ENCODE results near the gene NABP2. TPM values are rescaled to one million over a fixed set of nuclear protein-coding genes. Genes with fewer than 3 reads are reported as not detected.
"Not testable (repeated sequence)": the region's sequence is repeated elsewhere in the genome, so short reads cannot be mapped to it uniquely, and the experiment has no call there.

Gene NABP2
- total RNA-seq, 1 experiment from 2014 or later: 115 TPM

GRCh38 chr12:56257071-56257470, 32.9 kb downstream of the NABP2 start:
- Histone ChIP-seq H3K27me3 (no peaks in the 10 kb centered on the region), H3K9me3 (no peaks in the 10 kb centered on the region), H3K36me3 (peaks cover 54% of the 10 kb centered on the region), H3K4me3 (peak overlapping the region; percentile 72)
- no peak for DNase-seq

DNA sequence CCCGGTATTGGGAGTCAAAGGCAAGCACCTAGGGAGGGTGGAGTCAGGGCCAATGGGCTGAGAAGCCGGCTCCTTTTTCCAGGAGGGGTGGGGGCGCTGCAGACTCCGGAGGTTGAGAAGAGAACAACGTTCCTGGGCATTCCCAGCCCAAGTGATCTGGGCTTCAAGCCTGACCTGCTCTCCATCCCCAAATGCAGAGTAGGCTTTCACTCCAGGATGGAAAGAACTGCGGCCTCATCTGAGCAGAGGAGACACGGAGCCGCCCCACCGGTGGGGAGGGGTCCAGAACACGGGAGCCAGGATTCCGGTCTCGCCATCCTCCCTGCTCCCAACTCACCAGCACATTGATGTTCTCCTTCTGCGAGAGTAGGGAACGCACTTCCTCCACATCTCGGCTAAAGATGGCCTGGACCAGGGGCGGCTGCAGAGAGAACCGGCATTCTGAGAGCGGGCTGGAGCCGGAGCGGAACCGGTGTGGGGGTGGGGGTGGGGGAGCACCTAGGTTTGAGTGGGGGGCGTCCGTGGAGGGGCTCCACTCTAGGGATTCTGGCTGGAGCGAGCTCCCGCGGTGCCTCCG, 33.4 kb downstream of the NABP2 start:
- Histone ChIP-seq H3K27me3 (no peaks in the 10 kb centered on the region), H3K36me3 (peaks cover 49% of the 10 kb centered on the region), H3K4me3 (peak overlapping the region; percentile 72), H3K9me3 (no peaks in the 10 kb centered on the region)
- peak; percentile 53 for DNase-seq

DNA sequence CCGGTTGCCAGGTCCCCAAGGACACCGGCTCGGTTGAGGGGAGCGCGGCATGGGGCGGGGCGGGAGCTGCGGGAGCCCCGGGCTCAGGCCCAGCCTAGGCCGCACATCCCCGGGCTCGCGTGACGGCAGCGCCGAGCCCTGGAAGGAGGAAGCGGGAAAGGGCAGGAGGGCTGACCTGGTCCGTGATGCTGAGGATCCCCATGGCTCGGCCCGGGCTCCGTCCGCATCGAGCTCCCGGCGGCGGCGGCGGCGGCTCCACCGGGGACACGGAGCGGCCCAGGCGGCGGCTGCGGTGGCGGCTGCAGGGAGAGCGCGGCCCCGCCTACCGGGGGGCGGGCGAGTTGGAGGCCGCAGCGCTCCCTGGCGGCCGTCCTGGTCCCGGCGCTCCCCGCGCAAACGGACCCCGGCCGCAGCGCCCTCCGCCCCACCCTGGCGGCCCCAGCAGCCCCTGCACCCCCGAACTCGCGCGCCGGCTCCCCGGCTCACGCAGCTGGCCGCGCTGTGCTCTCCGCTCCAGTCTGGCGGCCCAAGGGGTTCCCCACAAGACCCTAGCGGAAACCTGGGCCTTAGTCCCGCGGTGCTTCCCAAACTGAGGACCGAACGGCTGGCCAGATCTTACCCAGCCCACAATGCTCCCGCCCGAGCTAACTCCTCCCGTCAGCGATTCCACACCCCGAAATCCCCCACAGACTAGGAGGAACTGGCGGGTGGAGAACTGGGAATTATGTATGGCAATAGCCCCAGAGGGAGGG, 34.1 kb downstream of the NABP2 start, which contains the start of gene ANKRD52:
ANKRD52 (minus strand) TSS at position 317 of the 752 bp plus-strand sequence; CDS start at position 202, 115 bp downstream.
- H3K4me3 ChIP-seq: peak within 1 kb of the TSS; percentile 72
- peak; percentile 83 for DNase-seq
- no peaks in the 10 kb centered on the region for H3K27me3 ChIP-seq
- H3K9me3 ChIP-seq: no peaks in the 10 kb centered on the region
- peaks cover 42% of the 10 kb centered on the region for H3K36me3 ChIP-seq

- DNase-seq: no peak
- H3K36me3 ChIP-seq: peaks cover 36% of the 10 kb centered on the region
- H3K27me3 ChIP-seq: no peaks in the 10 kb centered on the region
- H3K9me3 ChIP-seq: no peaks in the 10 kb centered on the region
- peak overlapping the region; percentile 72 for H3K4me3 ChIP-seq
Observed at GRCh38 chr12:56258820-56259183, 34.7 kb downstream of the NABP2 start.

DNA sequence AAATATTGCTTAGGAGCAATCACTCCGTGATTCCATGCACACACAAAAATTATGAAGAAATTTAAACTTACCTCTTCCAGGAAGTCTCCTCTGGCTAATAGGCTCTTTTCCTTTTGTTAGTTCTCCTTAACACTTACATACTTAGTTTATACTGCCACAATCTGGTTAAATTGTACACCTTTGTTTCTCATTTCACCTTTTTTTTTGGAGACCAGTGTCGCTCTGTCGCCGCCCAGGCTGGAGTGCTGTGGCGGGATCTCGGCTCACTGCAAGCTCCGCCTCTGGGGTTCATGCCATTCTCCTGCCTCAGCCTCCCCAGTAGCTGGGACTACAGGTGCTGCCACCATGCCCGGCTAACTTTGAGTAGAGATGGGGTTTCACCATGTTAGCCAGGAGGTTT, 36.2 kb downstream of the NABP2 start:
- no peak overlapping the region for H3K4me3 ChIP-seq
- no peaks in the 10 kb centered on the region for H3K9me3 ChIP-seq
- no peak for DNase-seq
- H3K27me3 ChIP-seq: no peaks in the 10 kb centered on the region
- H3K36me3 ChIP-seq: peaks cover 21% of the 10 kb centered on the region

DNA sequence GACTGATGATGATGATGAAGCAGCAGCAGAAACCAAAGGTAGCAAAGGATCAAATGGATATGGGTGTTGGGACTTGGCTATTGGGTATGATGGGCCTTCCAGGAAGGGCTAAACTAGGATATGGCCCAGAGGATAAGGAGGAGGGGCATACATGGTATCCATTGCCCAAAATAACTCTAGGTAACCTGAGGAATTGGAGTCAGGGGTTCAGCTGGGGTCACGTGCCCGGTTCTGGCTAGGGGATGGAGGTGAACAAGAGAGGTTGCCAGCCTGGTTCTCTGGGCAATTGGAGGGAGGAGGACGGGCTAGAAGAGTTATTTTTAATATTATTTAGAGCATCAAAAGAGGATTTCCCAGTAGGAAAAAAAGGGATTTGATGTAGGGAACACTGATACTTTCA, 36.8 kb downstream of the NABP2 start:
- no peaks in the 10 kb centered on the region for H3K27me3 ChIP-seq
- H3K9me3 ChIP-seq: no peaks in the 10 kb centered on the region
- peaks cover 15% of the 10 kb centered on the region for H3K36me3 ChIP-seq
- H3K4me3 ChIP-seq: no peak overlapping the region
- DNase-seq: no peak

DNA sequence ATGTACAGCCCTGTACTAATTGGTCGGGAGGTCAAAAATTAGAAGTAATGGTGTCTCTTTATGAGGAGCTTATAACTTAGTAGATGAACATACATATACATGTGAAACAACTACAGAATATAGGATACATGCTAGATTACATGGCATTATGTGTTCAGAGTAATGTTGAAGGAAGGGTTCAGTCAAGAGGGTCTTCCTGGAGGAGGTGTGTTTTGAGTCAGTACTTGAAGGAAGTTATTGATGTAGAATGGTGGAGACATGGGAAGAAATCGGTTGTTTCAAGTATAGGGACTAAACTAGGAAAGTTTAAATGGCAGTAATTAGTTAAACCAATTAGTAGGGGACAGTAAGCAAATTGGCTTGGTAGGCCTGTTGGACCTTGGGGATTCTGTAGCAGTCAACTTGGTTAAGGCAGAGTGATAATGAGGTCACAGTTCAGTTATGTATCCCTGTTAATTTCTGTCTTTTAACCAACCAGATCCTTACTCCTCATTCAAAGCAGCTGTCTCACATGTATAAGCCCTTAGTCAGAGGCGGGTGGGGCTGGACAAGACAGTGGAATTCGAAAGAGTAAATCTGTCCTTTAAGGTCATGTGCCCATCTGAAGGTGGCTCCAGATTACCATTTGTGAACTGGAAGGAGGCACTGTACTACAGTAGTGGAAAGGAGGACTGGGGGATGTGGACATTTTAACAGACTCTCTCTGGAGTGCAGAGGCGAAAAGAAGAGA, 37.5 kb downstream of the NABP2 start:
- Histone ChIP-seq H3K4me3 (no peak overlapping the region), H3K9me3 (no peaks in the 10 kb centered on the region), H3K27me3 (no peaks in the 10 kb centered on the region), H3K36me3 (peaks cover 10% of the 10 kb centered on the region)
- peak; percentile 87 for DNase-seq

DNA sequence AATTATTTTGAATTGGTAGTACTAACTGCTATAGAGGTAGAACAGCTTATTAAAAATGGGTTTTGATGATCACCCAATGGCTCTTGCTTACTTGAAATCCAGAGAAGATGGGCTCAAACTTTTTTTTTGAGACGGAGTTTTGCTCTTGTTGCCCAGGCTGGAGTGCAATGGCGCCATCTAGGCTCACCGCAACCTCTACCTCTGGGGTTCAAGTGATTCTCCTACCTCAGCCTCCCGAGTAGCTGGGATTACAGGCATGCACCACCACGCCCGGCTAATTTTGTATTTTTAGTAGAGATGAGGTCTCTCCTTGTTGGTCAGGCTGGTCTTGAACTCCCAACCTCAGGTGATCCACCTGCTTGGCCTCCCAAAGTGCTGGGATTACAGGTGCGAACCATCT, 38.8 kb downstream of the NABP2 start:
- H3K27me3 ChIP-seq, H3K4me3 ChIP-seq, H3K36me3 ChIP-seq, DNase-seq, H3K9me3 ChIP-seq: not testable (repeated sequence)

DNA sequence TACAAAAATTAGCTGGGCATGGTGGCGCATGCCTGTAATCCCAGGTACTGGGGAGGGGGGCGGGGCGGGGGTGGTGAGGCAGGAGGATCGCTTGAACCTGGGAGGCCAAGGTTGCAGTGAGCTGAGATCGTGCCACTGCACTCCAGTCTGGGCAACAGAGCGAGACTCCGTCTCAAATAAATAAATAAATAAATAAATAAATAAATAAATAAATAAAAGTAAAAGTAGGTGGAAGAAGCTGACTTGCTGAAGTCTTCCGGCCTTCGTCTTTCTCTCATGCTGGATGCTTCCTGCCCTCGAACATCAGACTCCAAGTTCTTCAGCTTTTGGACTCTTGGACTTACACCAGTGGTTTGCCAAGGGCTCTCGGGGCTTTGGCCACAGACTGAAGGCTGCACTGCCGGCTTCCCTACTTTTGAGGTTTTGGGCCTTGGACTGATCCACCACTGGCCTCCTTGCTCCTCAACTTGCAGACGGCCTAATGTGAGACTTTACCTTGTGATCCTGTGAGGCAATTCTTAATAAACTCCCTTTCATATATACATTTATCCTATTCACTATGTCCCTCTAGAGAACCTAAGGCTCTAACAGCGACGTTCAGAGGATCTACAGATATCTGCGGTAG, 42.0 kb downstream of the NABP2 start:
- peaks cover 10% of the 10 kb centered on the region for H3K36me3 ChIP-seq
- H3K9me3 ChIP-seq, DNase-seq, H3K27me3 ChIP-seq: not testable (repeated sequence)
- H3K4me3 ChIP-seq: peak overlapping the region; percentile 69

- peaks cover 17% of the 10 kb centered on the region for H3K36me3 ChIP-seq
- no peaks in the 10 kb centered on the region for H3K27me3 ChIP-seq
- peak; percentile 84 for DNase-seq
- H3K4me3 ChIP-seq: peak within 1 kb of the TSS; percentile 69
- H3K9me3 ChIP-seq: no peaks in the 10 kb centered on the region
Observed at GRCh38 chr12:56266693-56267442, 42.7 kb downstream of the NABP2 start, which contains the start of gene COQ10A. TSS of gene COQ10A (plus strand) at chr12:56266942. CDS start at chr12:56267119, 177 bp downstream.

DNA sequence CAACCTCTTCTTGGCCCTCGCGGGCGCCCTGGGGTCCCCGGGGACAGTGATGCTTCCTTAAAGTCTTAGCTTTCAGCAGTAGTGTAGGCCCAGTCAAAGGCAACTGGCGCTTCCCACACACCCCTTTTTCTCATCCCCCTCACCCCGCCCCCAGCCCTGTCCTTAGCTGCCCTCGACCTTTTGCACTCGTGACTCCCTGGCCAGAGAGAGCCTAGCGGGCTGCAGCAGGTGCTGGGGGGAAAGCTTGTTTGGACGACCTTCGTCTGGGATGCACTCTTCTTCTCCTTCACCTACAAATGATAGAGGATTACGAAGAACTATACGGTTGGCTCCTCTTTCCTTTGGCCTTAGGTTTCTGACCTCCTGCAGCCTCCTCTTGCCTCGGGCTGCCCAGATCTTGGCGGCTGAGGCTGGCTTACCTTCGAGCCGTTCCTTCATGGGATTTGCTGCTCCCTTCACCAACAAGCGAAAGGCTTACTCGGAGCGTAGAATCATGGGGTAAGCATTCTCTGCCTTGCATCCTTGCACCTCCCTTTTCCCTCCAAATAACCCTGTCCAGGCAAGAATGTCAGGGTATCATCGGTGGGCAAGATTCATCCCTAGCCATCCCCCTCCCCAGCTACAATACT, 43.4 kb downstream of the NABP2 start:
- Histone ChIP-seq H3K9me3 (no peaks in the 10 kb centered on the region), H3K36me3 (peaks cover 22% of the 10 kb centered on the region), H3K27me3 (no peaks in the 10 kb centered on the region), H3K4me3 (peak overlapping the region; percentile 69)
- DNase-seq: no peak

DNA sequence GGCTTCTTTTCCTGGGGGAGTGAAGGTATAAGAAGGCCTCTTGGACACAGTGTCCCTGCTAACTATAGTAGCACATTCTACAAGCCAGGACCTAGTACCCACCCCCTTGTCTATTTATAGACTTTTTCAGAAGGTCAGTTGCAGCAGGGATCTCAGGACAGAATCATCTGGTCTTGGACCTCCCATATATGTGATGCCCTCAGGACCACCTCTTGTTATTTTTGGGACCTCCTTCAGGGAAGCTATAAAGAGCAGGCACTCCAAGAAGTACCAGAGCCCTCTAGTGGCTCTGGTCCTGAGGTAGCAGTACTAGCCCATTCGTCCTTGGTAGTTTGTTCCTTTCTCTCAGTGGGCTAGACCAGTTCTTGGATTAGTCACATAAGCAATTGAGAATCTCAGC, 46.9 kb downstream of the NABP2 start:
- H3K9me3 ChIP-seq: no peaks in the 10 kb centered on the region
- H3K36me3 ChIP-seq: peaks cover 54% of the 10 kb centered on the region
- no peak for DNase-seq
- H3K27me3 ChIP-seq: no peaks in the 10 kb centered on the region
- no peak overlapping the region for H3K4me3 ChIP-seq

DNA sequence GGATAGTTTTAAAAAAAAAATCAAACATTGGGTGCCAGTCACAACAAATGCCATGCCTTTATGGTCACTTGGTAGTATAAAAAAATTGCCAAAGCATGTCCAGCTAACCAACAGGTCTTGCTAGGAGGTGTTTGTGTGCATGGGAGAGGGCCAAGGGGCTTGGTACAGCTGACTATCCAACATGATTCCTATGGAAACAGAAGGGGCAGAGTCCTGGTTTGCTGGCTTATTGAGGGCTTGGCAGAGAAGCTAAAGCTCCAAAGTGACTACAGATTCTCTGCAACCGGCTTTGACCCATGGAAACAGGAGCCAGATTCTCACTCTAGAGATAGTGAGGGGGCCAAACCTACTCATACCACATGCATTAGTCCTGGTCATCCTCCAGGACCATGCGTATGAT, 48.3 kb downstream of the NABP2 start:
- not testable (repeated sequence) for H3K9me3 ChIP-seq, DNase-seq, H3K4me3 ChIP-seq, H3K27me3 ChIP-seq
- peaks cover 60% of the 10 kb centered on the region for H3K36me3 ChIP-seq

DNA sequence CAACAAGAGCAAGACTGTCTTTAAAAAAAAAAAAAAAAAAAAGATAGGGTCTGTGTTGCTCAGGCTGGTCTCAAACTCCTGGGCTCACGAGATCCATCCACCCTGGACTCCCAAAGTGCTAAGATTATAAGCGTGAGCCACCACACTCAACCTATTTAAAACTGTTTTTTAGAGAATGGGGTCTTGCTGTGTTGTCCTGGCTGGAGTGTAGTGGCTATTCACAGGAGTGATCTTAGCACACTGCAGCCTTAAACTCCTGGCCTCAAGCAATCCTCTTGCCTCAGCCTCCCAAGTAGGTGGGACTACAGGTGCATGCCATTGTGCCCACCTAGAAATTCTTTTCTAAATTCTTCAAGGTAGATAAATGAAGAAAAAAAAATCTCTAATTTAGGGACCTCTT, 50.2 kb downstream of the NABP2 start:
- H3K9me3 ChIP-seq: no peaks in the 10 kb centered on the region

GRCh38 chr12:56278905-56279304, 54.8 kb downstream of the NABP2 start:
- H3K4me3 ChIP-seq: no peak overlapping the region
- H3K9me3 ChIP-seq: no peaks in the 10 kb centered on the region
- no peaks in the 10 kb centered on the region for H3K27me3 ChIP-seq
- no peak for DNase-seq
- H3K36me3 ChIP-seq: peaks cover 77% of the 10 kb centered on the region

More for the DNA sequence above, 50.2 kb downstream of the NABP2 start:
- H3K27me3 ChIP-seq: no peaks in the 10 kb centered on the region
- peaks cover 76% of the 10 kb centered on the region for H3K36me3 ChIP-seq
- no peak for DNase-seq
- H3K4me3 ChIP-seq: no peak overlapping the region
